OCI-LY1 (cell line): ENCODE measurements around the gene WDFY2.

Source experiments
- H2AFZ ChIP-seq: fragments of 200-600 bp; sonication (generic), shearing (Covaris generic); 2 replicates; pipeline ENCODE4 v1.6.0; 2014; ENCODE audit warnings: antibody characterized with exemption, mild to moderate bottlenecking, low read length
- H3F3A ChIP-seq: fragments of 200-600 bp; sonication (generic), shearing (Covaris generic); 2 replicates; pipeline ENCODE4 v1.6.0; 2014; ENCODE audit warnings: mild to moderate bottlenecking, antibody characterized with exemption, low read length, moderate library complexity; ENCODE audit not compliant: insufficient read depth
- H3K27ac ChIP-seq: fragments of 200-600 bp; sonication (generic); 2 replicates; pipeline ENCODE4 v1.5.1; 2014; ENCODE audit warnings: low read length, mixed run types, mild to moderate bottlenecking, low read depth; ENCODE audit not compliant: poor library complexity, severe bottlenecking
- H3K27me3 ChIP-seq: fragments of 200-600 bp; sonication (generic); 2 replicates; pipeline ENCODE4 v1.6.0; 2014; ENCODE audit warnings: antibody characterized with exemption, mild to moderate bottlenecking, low read length, moderate library complexity; ENCODE audit not compliant: insufficient read depth
- H3K36me3 ChIP-seq: fragments of 200-600 bp; sonication (generic); 2 replicates; pipeline ENCODE4 v1.6.1; 2014; ENCODE audit warnings: mild to moderate bottlenecking, antibody characterized with exemption, low read length, moderate library complexity, mixed read lengths; ENCODE audit not compliant: insufficient read depth
- H3K4me1 ChIP-seq: fragments of 200-600 bp; sonication (generic); 2 replicates; pipeline ENCODE4 v1.5.1; 2014; ENCODE audit warnings: mild to moderate bottlenecking, low read length, moderate library complexity; ENCODE audit not compliant: insufficient read depth, severe bottlenecking
- H3K4me2 ChIP-seq: fragments of 200-600 bp; sonication (generic), shearing (Covaris generic); 2 replicates; pipeline ENCODE4 v1.6.1; 2014; ENCODE audit warnings: low read length
- H3K4me3 ChIP-seq: fragments of 200-600 bp; sonication (generic); 2 replicates; pipeline ENCODE4 v1.5.1; 2014; ENCODE audit warnings: low read length, low read depth, mild to moderate bottlenecking, mixed read lengths; ENCODE audit not compliant: poor library complexity, severe bottlenecking
- H3K79me2 ChIP-seq: fragments of 200-600 bp; shearing (Covaris generic); 2 replicates; pipeline ENCODE4 v1.6.1; 2016; ENCODE audit warnings: mixed run types, low read length, mixed read lengths; ENCODE audit not compliant: insufficient read depth
- H3K9ac ChIP-seq: fragments of 200-600 bp; sonication (generic), shearing (Covaris generic); 2 replicates; pipeline ENCODE4 v1.6.1; 2014; ENCODE audit warnings: mild to moderate bottlenecking, low read length, mixed read lengths
- H3K9me2 ChIP-seq: fragments of 200-600 bp; sonication (generic), shearing (Covaris generic); 2 replicates; pipeline ENCODE4 v1.6.1; 2014; ENCODE audit warnings: low read depth, mild to moderate bottlenecking, low read length, mixed read lengths
- H3K9me3 ChIP-seq: fragments of 200-600 bp; shearing (Covaris generic); 2 replicates; pipeline ENCODE4 v1.6.1; 2014; ENCODE audit warnings: low read length, mixed read lengths
- H4K20me1 ChIP-seq: fragments of 200-600 bp; sonication (generic), shearing (Covaris generic); 2 replicates; pipeline ENCODE4 v1.6.0; 2016; ENCODE audit warnings: mild to moderate bottlenecking, low read length; ENCODE audit not compliant: insufficient read depth
- EZH2 ChIP-seq: fragments of 200-600 bp; sonication (generic), shearing (Covaris generic); IDR thresholded peaks from 2 replicates; pipeline ENCODE4 v1.8.0; 2017; ENCODE audit warnings: borderline replicate concordance, mixed run types, mild to moderate bottlenecking, antibody characterized with exemption, low read length, moderate library complexity, mixed read lengths
- TF ChIP-seq, protein P1 (sequence below): fragments of 200-600 bp; sonication (generic), shearing (Covaris generic); IDR thresholded peaks from 2 replicates; pipeline ENCODE4 v1.5.1; 2017; ENCODE audit warnings: mild to moderate bottlenecking, antibody characterized with exemption, low read length, moderate library complexity, mixed read lengths

WDFY2 gene

DNA sequence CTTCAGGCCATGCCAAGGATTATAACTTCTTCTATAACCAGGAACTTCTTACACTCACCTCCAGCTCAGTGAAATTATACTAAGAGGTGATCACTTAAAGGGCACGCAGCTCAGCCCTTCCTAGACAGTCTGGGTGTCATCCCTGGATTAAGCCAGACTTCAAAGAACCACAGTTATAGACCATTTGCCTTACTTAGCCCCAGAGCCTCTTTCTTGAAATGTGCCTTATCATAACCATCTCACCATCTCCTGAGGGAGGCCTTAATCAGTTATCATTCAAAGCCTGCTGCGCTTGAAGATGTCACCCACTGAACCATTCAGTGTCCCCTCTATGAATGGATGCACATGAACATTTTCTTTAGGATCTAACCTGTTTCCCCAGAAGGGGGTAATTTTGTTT lies 229.8 kb downstream of the WDFY2 start:
- H3K36me3 ChIP-seq: no peaks in the 10 kb centered on the region
- H4K20me1 ChIP-seq: no peaks in the 10 kb centered on the region
- no peaks in the 10 kb centered on the region for H3K9me2 ChIP-seq
- H3F3A ChIP-seq: no peaks in the 10 kb centered on the region
- peak overlapping the region; percentile 57 for H3K27ac ChIP-seq
- H2AFZ ChIP-seq: no peak overlapping the region
- H3K27me3 ChIP-seq: no peaks in the 10 kb centered on the region
- TF ChIP-seq, protein P1, sequence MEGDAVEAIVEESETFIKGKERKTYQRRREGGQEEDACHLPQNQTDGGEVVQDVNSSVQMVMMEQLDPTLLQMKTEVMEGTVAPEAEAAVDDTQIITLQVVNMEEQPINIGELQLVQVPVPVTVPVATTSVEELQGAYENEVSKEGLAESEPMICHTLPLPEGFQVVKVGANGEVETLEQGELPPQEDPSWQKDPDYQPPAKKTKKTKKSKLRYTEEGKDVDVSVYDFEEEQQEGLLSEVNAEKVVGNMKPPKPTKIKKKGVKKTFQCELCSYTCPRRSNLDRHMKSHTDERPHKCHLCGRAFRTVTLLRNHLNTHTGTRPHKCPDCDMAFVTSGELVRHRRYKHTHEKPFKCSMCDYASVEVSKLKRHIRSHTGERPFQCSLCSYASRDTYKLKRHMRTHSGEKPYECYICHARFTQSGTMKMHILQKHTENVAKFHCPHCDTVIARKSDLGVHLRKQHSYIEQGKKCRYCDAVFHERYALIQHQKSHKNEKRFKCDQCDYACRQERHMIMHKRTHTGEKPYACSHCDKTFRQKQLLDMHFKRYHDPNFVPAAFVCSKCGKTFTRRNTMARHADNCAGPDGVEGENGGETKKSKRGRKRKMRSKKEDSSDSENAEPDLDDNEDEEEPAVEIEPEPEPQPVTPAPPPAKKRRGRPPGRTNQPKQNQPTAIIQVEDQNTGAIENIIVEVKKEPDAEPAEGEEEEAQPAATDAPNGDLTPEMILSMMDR: no peak
- TF ChIP-seq EZH2: no peak
- peaks cover 59% of the 10 kb centered on the region for H3K4me1 ChIP-seq
- H3K4me2 ChIP-seq: no peak overlapping the region
- H3K79me2 ChIP-seq: no peaks in the 10 kb centered on the region
- H3K9ac ChIP-seq: no peak overlapping the region; the same call in 1 of the 2 replicates
- no peaks in the 10 kb centered on the region for H3K9me3 ChIP-seq
- no peak overlapping the region for H3K4me3 ChIP-seq

DNA sequence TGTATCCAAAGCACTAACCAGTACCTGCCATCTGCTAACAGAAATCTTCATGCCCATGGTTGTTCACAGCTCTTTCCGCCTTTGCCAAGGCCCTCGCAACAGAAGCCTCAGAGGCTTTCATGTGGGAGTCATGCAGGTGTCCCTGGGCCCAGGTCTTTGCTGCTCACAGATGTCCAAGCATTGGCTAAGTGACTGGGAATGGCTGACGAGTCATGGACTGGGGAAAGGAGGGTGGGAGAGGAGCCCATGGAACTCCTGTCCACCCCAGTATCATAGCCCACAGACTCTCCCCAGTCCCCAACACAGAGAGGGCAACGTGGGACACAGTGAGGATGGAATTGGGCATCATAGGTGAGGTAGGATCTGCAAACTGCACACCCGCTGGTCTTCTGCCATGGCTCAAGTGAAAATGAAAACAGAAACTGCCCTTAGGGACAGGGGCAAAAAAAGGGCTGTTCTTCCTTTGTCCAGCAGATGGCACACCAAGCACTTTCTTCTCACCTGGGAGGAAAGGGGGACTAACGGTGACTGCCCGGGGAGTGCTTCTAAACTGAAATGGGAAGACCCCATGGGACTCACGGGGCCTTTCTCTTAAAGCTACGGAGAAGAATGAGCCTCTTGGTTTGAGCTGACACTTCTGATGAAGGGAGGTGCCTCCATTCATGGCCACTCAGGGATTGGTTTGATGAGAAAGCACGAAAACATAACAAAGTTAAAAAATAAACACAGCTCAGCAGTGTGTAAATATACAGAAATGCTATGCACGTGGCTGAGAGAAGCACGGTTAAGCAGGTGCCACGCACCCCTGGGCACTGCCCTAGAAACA lies 230.8 kb downstream of the WDFY2 start:
- Histone ChIP-seq H3K4me3 (peak overlapping the region; percentile 32), H3K9me2 (no peaks in the 10 kb centered on the region), H3K27me3 (no peaks in the 10 kb centered on the region), H3K4me1 (peaks cover 69% of the 10 kb centered on the region), H3F3A (no peaks in the 10 kb centered on the region), H3K4me2 (peak overlapping the region; percentile 62), H3K9ac (peak overlapping the region; percentile 43; the same call in 1 of the 2 replicates), H3K36me3 (no peaks in the 10 kb centered on the region), H3K27ac (peak overlapping the region; percentile 65), H3K9me3 (no peaks in the 10 kb centered on the region), H3K79me2 (no peaks in the 10 kb centered on the region), H2AFZ (peak overlapping the region; percentile 49; the same call in 1 of the 2 replicates), H4K20me1 (no peaks in the 10 kb centered on the region)
- TF ChIP-seq EZH2: no peak
- TF ChIP-seq, protein P1: peak; percentile 91

DNA sequence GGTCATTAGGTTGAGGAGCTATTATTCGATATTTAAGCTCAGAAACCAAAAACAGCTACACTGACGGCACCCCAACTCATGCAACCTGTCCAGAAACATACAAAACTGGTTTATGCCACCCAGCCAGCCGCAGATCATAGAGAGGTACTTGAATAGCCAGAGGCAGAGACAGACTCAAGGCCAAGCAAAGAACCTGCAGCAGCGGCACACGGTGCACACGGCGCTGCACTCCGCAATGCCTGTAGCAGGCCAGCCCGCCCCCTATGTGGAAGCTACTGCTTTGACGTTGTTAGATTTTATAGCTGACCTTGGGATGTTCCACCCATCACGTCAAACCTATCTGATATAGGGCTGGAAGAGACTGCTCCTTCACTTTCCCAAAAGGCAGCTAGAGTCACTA lies 231.6 kb downstream of the WDFY2 start:
- peaks cover 75% of the 10 kb centered on the region for H3K4me1 ChIP-seq

More for the DNA sequence above, 231.6 kb downstream of the WDFY2 start:
- Histone ChIP-seq H3K9me2 (no peaks in the 10 kb centered on the region), H3K36me3 (no peaks in the 10 kb centered on the region), H3K27ac (peak overlapping the region; percentile 65), H4K20me1 (no peaks in the 10 kb centered on the region), H3F3A (no peaks in the 10 kb centered on the region), H3K4me3 (peak overlapping the region; percentile 32), H3K79me2 (no peaks in the 10 kb centered on the region), H2AFZ (no peak overlapping the region), H3K4me2 (peak overlapping the region; percentile 62), H3K9me3 (no peaks in the 10 kb centered on the region), H3K9ac (peak overlapping the region; percentile 38; the same call in 1 of the 2 replicates), H3K27me3 (no peaks in the 10 kb centered on the region)
- no peak for TF ChIP-seq EZH2
- TF ChIP-seq, protein P1: peak; percentile 8; the same call in 1 of the 2 replicates
